ENCODE data around the gene HACL1.

- TF ChIP-seq POLR2A (IDR thresholded peaks at IDR 0.05; ENCODE audit: low read length) (no peak), GATA1 (IDR thresholded peaks at IDR 0.05; ENCODE audit: low read depth, low read length) (no peak)
Measured at GRCh38 chr3:15638193-15638890, 37.0 kb upstream of the HACL1 start.

All from erythroblast (primary cell).